OCI-M1 (cell line): ENCODE data around the gene KRT37.
A peak's percentile ranks its signal among the peaks of the same experiment; 100 is the strongest.
"Not testable (repeated sequence)": the region's sequence is repeated elsewhere in the genome, so short reads cannot be mapped to it uniquely, and the experiment has no call there.

Source experiments
- DNase-seq: peaks from one replicate; lab custom pipeline; 2025; lab: John Stamatoyannopoulos, UW

KRT37 gene

GRCh38 chr17:41404024-41404671 is 20.2 kb downstream of the KRT37 start:
- DNase-seq: peak; percentile 13

GRCh38 chr17:41403404-41404023 is 20.9 kb downstream of the KRT37 start:
- no peak for DNase-seq

- no peak for DNase-seq
Observed at GRCh38 chr17:41402161-41402560, 22.2 kb downstream of the KRT37 start.

GRCh38 chr17:41396996-41397660 is 27.3 kb downstream of the KRT37 start, which contains the start of gene KRT31:
Gene KRT31 (minus strand): TSS chr17:41397608. CDS start chr17:41397539, 69 bp downstream.
- no peak for DNase-seq

DNA sequence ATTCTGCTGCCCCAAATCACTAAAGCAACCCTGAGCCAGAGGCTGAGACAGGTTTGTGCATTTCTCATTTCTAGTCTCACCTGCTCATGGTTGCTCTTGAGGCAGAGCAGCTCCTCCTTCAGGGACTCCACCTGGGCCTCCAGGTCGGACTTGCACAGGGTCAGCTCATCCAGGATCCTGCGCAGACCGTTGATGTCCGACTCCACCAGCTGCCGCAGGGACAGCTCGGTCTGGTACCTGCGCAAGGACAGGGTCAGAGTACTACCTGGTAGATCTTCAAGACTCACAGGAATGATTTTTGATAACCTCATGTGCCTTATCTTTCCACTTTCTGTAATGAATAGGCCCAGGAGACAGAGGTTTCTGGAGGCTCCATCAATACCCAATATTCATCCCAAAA is 28.0 kb downstream of the KRT37 start:
- DNase-seq: no peak

DNA sequence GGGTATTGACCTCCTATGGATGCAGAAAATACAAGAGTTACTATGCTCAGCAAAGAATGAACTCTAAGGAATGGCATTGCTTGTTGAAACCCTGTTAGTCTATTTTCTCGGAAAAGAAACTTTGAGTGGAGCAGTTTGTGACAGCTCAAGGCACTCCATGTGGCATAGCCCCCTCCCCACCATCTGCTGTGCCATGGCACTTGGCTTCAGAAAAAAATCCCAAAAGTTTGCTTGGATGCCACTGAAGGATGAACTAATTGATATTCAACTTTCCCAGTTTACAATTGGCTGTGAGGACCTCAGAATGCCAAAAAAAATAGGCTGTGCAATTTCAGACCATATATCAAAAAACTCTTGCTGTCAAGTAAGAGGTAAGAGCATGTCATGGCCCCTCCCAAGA is 28.8 kb downstream of the KRT37 start:
- DNase-seq: no peak

DNA sequence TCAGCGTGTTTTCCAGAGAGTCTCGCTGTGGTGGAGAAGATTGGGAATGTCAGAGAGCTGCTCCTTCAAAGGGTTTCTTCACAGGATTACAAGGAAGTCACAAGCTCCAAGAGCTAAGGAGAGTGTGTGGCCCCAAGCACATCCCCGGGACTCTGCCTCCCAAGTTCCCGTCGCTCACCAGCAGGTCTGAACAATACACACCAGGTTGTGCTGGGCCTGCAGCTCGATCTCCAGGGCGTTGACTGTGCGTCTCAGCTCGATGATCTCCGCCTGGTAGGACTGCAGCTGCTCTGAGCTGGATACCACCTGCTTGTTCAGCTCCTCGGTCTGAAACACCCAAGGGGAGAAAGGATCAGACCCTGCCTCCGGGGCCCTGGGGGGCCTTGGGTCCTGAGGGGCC is 29.3 kb downstream of the KRT37 start:
- DNase-seq: not testable (repeated sequence)

GRCh38 chr17:41394254-41394996 is 30.0 kb downstream of the KRT37 start:
- no peak for DNase-seq

DNA sequence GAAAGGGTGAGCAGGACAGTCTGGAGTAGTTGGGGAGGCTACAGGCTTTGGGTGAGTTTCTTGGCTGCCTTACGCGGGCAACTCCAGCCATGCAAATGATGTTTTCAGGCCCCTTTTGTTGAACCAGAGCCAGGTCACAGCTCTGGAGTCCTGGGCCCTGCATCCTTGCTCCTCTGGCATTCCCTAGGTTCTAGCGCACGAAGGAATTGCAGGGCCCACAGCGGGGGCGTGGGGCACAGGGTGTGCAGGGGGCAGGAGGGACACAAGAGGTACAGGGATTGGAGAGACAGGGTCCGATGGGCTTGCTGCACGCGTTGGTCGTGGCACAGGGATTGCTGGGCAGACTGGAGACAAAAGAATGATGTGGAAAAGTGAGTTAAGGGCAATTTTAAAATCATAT is 30.6 kb downstream of the KRT37 start:
- DNase-seq: no peak

GRCh38 chr17:41393294-41393693 is 31.1 kb downstream of the KRT37 start:
- no peak for DNase-seq

DNA sequence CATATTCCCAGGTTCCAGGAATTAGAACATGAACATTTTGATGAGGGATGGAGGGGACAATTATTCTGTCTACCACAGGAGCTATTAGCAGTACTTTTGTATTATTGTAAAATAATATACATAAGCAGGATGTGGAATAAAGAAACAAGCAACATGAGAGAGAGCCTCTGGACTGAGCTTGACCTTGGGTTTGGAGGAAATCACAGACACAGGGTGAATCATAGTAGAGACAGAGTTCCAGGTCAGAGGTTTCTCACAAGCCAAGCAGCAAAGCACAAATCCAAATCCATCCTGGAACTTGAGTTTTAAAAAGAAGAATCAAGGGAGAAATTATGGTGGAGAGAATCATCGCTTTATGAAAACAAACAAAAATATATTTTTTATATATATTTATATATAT is 32.1 kb downstream of the KRT37 start:
- DNase-seq: no peak

GRCh38 chr17:41391535-41391934 is 32.9 kb downstream of the KRT37 start:
- DNase-seq: no peak

DNA sequence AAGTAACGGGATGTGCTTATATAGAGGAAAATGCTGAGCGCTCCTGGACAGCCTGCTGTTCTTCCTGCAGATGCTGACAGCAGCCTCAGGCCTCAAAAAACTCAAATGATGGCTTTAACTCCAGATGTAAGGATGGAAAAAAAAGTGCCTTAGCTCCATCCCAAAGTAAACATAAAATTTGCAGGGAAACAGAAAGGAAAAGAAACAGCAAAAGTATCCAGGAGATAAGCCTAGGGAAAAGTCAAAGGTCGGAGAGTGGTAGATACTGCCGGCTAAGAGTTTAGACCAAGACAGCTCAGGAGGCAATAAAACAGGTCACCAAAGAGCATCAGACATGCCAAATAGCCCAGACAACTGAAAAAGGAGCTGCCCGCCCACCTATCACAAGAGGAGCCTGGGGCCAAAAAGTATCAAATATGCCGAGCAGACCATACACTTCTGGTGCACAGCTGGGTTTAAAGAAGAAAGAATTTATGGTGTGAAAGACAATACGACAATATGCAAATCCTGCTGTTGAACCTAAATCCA is 33.9 kb downstream of the KRT37 start:
- no peak for DNase-seq

GRCh38 chr17:41387670-41388069 is 36.7 kb downstream of the KRT37 start:
- DNase-seq: no peak

- DNase-seq: no peak
Observed at GRCh38 chr17:41386227-41386626, 38.2 kb downstream of the KRT37 start.

GRCh38 chr17:41383690-41384089 is 40.7 kb downstream of the KRT37 start:
- DNase-seq: no peak

GRCh38 chr17:41382394-41382793 is 42.0 kb downstream of the KRT37 start:
- no peak for DNase-seq

- DNase-seq: not testable (repeated sequence)
Observed at GRCh38 chr17:41381943-41382342, 42.4 kb downstream of the KRT37 start, which contains the start of gene KRT34. Gene KRT34 (minus strand): TSS chr17:41382306. CDS start chr17:41382246, 60 bp downstream.

- not testable (repeated sequence) for DNase-seq
Observed at GRCh38 chr17:41380091-41380490, 44.3 kb downstream of the KRT37 start.

DNA sequence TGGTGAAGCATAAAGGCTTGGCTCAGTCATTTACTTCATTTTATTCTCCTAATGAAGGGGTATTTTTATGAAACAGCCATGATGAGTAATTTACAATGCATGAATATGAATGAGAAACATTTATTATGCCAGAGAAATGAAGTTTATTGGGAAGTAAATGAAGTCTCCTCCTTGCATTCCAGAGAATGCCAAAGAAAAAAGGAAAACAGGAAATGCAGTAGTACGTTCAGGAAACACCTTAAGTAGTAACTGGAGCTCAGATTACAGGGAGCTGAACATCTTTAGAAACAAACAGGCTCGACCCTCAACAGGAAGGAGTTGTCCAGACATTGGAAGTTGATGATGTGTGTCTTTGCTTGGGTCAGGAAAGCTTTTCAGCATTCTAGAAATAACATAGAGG is 46.8 kb downstream of the KRT37 start:
- no peak for DNase-seq
